GM23338 (cell line): ENCODE results near the gene NNAT. TPM values are rescaled to one million over a fixed set of nuclear protein-coding genes. Genes with fewer than 3 reads are reported as not detected.

Experiments used
- ATAC-seq: fragments of 200-7000 bp; cut with Tn5 transposase; 3 replicates; pipeline ENCODE4 v1.9.1; 2020
- DNase-seq: peaks from one replicate; pipeline ENCODE4 v3.0.0-alpha.2; 2015; ENCODE audit warnings: low spot score
- H2AFZ ChIP-seq: fragments of 200-600 bp; sonication (generic); 2 replicates; pipeline ENCODE4 v1.8.0; 2016; ENCODE audit warnings: antibody characterized with exemption, mild to moderate bottlenecking, moderate library complexity
- H3F3A ChIP-seq: fragments of 200-600 bp; sonication (generic); replicated peaks from 2 replicates; pipeline ENCODE4 v1.8.0; 2017; ENCODE audit warnings: antibody characterized with exemption, mixed run types, low read depth
- H3K27ac ChIP-seq: fragments of 200-600 bp; sonication (generic); 2 replicates; pipeline ENCODE4 v1.6.1; 2016; ENCODE audit warnings: low read depth
- H3K27me3 ChIP-seq: fragments of 200-600 bp; sonication (generic); 2 replicates; pipeline ENCODE4 v1.8.0; 2016; ENCODE audit warnings: mild to moderate bottlenecking, mixed run types, moderate library complexity; ENCODE audit not compliant: insufficient read depth
- H3K36me3 ChIP-seq: fragments of 200-600 bp; sonication (generic); 2 replicates; pipeline ENCODE4 v1.8.0; 2016; ENCODE audit warnings: mild to moderate bottlenecking; ENCODE audit not compliant: insufficient read depth
- H3K4me1 ChIP-seq: fragments of 200-600 bp; sonication (generic); 2 replicates; pipeline ENCODE4 v1.8.0; 2016; ENCODE audit warnings: mild to moderate bottlenecking, moderate library complexity; ENCODE audit not compliant: insufficient read depth
- H3K4me2 ChIP-seq: fragments of 200-600 bp; sonication (generic); 2 replicates; pipeline ENCODE4 v1.7.1; 2017; ENCODE audit warnings: mixed run types
- H3K4me3 ChIP-seq: fragments of 200-600 bp; sonication (generic); 2 replicates; pipeline ENCODE4 v1.6.1; 2016; ENCODE audit warnings: mixed run types
- H3K79me2 ChIP-seq: fragments of 200-600 bp; sonication (generic); replicated peaks from 2 replicates; pipeline ENCODE4 v1.8.0; 2017; ENCODE audit warnings: mild to moderate bottlenecking; ENCODE audit not compliant: insufficient read depth
- H3K9me2 ChIP-seq: fragments of 200-600 bp; sonication (generic); 2 replicates; pipeline ENCODE4 v1.8.0; 2017; ENCODE audit not compliant: insufficient read depth
- H4K20me1 ChIP-seq: fragments of 200-600 bp; sonication (generic); replicated peaks from 2 replicates; pipeline ENCODE4 v1.8.0; 2017; ENCODE audit warnings: mild to moderate bottlenecking; ENCODE audit not compliant: insufficient read depth
- H3K27ac Mint-ChIP-seq: 2 replicates; pipeline ENCODE4 v1.8.0; 2020; ENCODE audit warnings: inconsistent platforms, mild to moderate bottlenecking, moderate library complexity, mixed read lengths
- H3K27me3 Mint-ChIP-seq: 3 replicates; pipeline ENCODE4 v1.8.0; 2022; ENCODE audit warnings: low read depth, mild to moderate bottlenecking, moderate library complexity, mixed read lengths, inconsistent platforms; ENCODE audit not compliant: insufficient read depth, poor library complexity
- H3K36me3 Mint-ChIP-seq: 3 replicates; pipeline ENCODE4 v1.8.0; 2021; ENCODE audit warnings: low read depth, mild to moderate bottlenecking, inconsistent platforms, moderate library complexity, mixed read lengths
- H3K4me1 Mint-ChIP-seq: 3 replicates; pipeline ENCODE4 v1.8.0; 2020; ENCODE audit warnings: mild to moderate bottlenecking, inconsistent platforms, mixed read lengths
- H3K4me3 Mint-ChIP-seq: 3 replicates; pipeline ENCODE4 v1.8.0; 2021; ENCODE audit warnings: moderate library complexity, mild to moderate bottlenecking, inconsistent platforms, mixed read lengths
- H3K9me3 Mint-ChIP-seq: 3 replicates; pipeline ENCODE4 v1.8.0; 2020; ENCODE audit warnings: moderate library complexity, mild to moderate bottlenecking, inconsistent platforms, mixed read lengths
- JUNB ChIP-seq: IDR thresholded peaks from one replicate; pipeline ENCODE4 v1.6.1; 2016; ENCODE audit warnings: antibody characterized with exemption; ENCODE audit not compliant: unreplicated experiment
- NANOG ChIP-seq: IDR thresholded peaks from 2 replicates; pipeline ENCODE4 v1.6.1; 2016; ENCODE audit warnings: antibody characterized with exemption, borderline replicate concordance
- polyA plus RNA-seq: library from polyadenylated mRNA; unstranded; fragments of >200 nt; fragmentation: Nextera tagmentation; extraction: Ambion mirVana; gene quantifications from 2 replicates; pipeline ENCODE4 v1.2.1, GENCODE V29; 2016
- total RNA-seq: library from RNA; depleted of rRNA; stranded (reverse); fragments of >200 nt; shearing (Covaris generic); gene quantifications from 2 replicates; pipeline ENCODE4 v1.2.3, GENCODE V29; 2014
- TF ChIP-seq, protein P1 (sequence below), 2 experiments: fragments of 200-600 bp in 1 of 2; sonication (generic) in 1 of 2; conservative IDR thresholded peaks; 2 replicates each; pipeline versions ENCODE4 v1.5.1 to v1.6.1; 2016 to 2017; ENCODE audit warnings: antibody characterized with exemption in 2 of 2, low read depth in 2 of 2, mild to moderate bottlenecking in 2 of 2, moderate library complexity in 1 of 2

The NNAT gene
- total and polyA plus RNA-seq, 2 experiments from 2014 or later = 4.3 to 4.9 TPM

DNA sequence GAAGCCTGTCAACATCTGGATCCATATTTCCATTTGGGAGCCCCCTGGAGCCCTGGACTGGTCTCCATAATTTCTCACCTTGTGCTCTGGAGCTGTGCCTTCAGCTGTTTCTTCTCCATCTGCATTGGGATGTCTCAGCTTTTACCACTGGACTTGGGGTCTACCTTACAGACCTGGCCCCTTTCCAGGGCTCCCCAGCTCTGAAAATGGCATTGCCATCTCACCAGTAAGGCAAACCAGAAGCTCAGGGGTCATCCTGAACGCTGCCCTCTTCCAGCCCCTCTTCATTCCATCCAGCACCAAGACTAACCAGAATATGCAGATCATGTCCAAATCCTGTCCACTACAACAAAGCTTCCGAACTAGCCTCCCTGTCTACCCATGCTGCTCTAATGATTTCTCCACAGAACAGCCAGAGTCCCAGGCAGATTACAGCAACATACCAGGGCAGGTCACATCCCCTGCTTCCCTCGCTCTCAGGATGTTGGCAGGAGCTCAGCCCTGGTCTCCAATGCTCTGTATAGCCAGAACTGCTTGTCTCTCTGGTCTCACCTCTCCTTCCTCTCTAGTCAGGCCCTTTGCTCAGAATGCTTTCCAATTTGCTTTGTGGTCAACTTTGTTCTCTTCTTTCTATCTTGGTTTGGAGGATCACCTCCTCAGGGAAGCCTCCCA lies 17.7 kb upstream of the NNAT start (continued):
- TF ChIP-seq, protein P1, sequence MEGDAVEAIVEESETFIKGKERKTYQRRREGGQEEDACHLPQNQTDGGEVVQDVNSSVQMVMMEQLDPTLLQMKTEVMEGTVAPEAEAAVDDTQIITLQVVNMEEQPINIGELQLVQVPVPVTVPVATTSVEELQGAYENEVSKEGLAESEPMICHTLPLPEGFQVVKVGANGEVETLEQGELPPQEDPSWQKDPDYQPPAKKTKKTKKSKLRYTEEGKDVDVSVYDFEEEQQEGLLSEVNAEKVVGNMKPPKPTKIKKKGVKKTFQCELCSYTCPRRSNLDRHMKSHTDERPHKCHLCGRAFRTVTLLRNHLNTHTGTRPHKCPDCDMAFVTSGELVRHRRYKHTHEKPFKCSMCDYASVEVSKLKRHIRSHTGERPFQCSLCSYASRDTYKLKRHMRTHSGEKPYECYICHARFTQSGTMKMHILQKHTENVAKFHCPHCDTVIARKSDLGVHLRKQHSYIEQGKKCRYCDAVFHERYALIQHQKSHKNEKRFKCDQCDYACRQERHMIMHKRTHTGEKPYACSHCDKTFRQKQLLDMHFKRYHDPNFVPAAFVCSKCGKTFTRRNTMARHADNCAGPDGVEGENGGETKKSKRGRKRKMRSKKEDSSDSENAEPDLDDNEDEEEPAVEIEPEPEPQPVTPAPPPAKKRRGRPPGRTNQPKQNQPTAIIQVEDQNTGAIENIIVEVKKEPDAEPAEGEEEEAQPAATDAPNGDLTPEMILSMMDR (conservative IDR thresholded peaks at IDR 0.05; ENCODE audit: low read depth in 2 of 2) = no peak

DNA sequence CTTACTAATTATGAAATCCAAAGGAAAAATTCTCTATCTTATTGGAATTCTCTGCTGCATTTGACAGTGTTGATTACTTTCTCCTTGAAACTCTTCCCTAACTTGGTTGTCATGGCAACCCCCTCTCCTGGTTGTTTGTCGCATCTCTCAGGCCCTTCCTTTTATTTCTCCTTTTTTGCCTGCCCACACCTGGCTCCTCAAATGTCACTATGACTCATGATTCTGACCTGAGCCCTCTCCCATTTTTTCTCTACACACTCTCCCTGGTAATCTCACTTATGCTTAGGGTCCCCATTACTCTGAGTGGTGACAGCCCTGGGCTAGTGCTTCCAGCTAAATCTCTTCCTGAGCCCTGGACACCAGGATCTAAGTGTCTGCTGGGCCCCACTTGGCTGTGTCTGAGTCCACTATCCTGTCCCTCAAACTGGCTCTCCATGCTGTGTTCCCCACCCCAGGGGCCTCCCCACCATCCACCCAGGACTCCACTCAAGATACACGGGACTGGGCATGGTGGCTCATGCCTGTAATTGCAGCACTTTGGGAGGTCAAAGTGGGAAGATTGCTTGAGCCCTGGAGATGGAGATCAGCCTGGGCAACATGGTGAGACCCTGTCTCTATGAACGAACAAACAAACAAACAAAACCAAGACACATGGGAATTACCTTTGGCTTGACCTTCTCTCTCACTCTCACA lies 16.5 kb upstream of the NNAT start:
- peak; percentile 9; the same call in 2 of the 3 replicates for ATAC-seq
- no peaks in the 10 kb centered on the region for H3K27me3 ChIP-seq
- H3K4me2 ChIP-seq = peak overlapping the region; percentile 69

GRCh38 chr20:37505263-37506151 lies 15.5 kb upstream of the NNAT start:
- no peaks in the 10 kb centered on the region for H3K36me3 ChIP-seq
- peak overlapping the region; percentile 10; the same call in 1 of the 2 replicates for H3K27ac ChIP-seq
- Mint-ChIP-seq H3K9me3 (no peaks in the 10 kb centered on the region), H3K27me3 (no peaks in the 10 kb centered on the region), H3K4me3 (no peak overlapping the region), H3K27ac (peak overlapping the region; percentile 33; the same call in 1 of the 2 replicates), H3K36me3 (peaks cover 4% of the 10 kb centered on the region; the same call in 2 of the 3 replicates), H3K4me1 (no peaks in the 10 kb centered on the region; the same call in 2 of the 3 replicates)
- H3K4me2 ChIP-seq = peak overlapping the region; percentile 69
- H4K20me1 ChIP-seq = peaks cover 8% of the 10 kb centered on the region; the same call in 1 of the 2 replicates
- peak; percentile 62 for ATAC-seq
- peaks cover 21% of the 10 kb centered on the region for H3K9me2 ChIP-seq
- H3F3A ChIP-seq = no peaks in the 10 kb centered on the region
- H3K27me3 ChIP-seq = no peaks in the 10 kb centered on the region
- H2AFZ ChIP-seq = no peak overlapping the region
- DNase-seq = no peak
- no peaks in the 10 kb centered on the region; the same call in 1 of the 2 replicates for H3K79me2 ChIP-seq
- peak overlapping the region; percentile 27; the same call in 1 of the 2 replicates for H3K4me3 ChIP-seq
- peaks cover 17% of the 10 kb centered on the region for H3K4me1 ChIP-seq
- TF ChIP-seq JUNB = no peak

More for the DNA sequence above, 16.5 kb upstream of the NNAT start:
- Histone ChIP-seq H3K36me3 (no peaks in the 10 kb centered on the region), H4K20me1 (peaks cover 8% of the 10 kb centered on the region; the same call in 1 of the 2 replicates), H3K4me3 (no peak overlapping the region), H3K9me2 (peaks cover 21% of the 10 kb centered on the region), H3F3A (no peaks in the 10 kb centered on the region), H3K27ac (peak overlapping the region; percentile 55; the same call in 1 of the 2 replicates), H2AFZ (no peak overlapping the region), H3K4me1 (peaks cover 17% of the 10 kb centered on the region), H3K79me2 (no peaks in the 10 kb centered on the region)
- H3K4me3 Mint-ChIP-seq = no peak overlapping the region
- no peaks in the 10 kb centered on the region for H3K36me3 Mint-ChIP-seq
- no peaks in the 10 kb centered on the region for H3K27me3 Mint-ChIP-seq
- DNase-seq = peak; percentile 86
- H3K27ac Mint-ChIP-seq = no peak overlapping the region
- H3K4me1 Mint-ChIP-seq = no peaks in the 10 kb centered on the region; the same call in 2 of the 3 replicates
- H3K9me3 Mint-ChIP-seq = no peaks in the 10 kb centered on the region
- TF ChIP-seq, protein P1 (conservative IDR thresholded peaks at IDR 0.05; ENCODE audit: low read depth in 2 of 2) = no peak
- TF ChIP-seq NANOG = no peak
